ENCODE results near the gene KRTAP10-12. TPM values are rescaled to one million over a fixed set of nuclear protein-coding genes. Genes with fewer than 3 reads are reported as not detected.

The KRTAP10-12 gene
- total RNA-seq, result not detected

DNA sequence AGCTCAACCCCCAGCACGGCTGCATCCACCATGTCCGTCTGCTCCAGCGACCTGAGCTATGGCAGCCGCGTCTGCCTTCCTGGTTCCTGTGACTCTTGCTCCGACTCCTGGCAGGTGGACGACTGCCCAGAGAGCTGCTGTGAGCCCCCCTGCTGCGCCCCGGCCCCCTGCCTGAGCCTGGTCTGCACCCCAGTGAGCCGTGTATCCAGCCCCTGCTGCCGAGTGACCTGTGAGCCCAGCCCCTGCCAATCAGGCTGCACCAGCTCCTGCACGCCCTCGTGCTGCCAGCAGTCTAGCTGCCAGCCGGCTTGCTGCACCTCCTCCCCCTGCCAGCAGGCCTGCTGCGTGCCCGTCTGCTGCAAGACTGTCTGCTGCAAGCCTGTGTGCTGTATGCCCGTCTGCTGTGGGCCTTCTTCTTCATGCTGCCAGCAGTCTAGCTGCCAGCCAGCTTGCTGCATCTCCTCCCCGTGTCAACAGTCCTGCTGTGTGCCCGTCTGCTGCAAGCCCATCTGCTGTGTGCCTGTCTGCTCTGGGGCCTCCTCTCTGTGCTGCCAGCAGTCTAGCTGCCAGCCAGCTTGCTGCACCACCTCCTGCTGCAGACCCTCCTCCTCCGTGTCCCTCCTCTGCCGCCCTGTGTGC is at the start of gene KRTAP10-12:
TSS of gene KRTAP10-12 (plus strand) at position 1 of the 639 bp plus-strand sequence. CDS start at position 31, 30 bp downstream.

GRCh38 chr21:44654576-44655175 is 42.3 kb upstream of the KRTAP10-12 start, which contains the start of gene KRTAP12-4:
Gene KRTAP12-4 (minus strand): TSS chr21:44654659. CDS start chr21:44654614, 45 bp downstream.

GRCh38 chr21:44657635-44658540 is 39.1 kb upstream of the KRTAP10-12 start, which contains the start of gene KRTAP12-3:
Gene KRTAP12-3 (plus strand): TSS chr21:44657932. CDS start chr21:44657980, 48 bp downstream.

GRCh38 chr21:44666401-44667320 is 30.3 kb upstream of the KRTAP10-12 start, which contains the start of gene KRTAP12-2:
Gene KRTAP12-2 (minus strand): TSS chr21:44666927. CDS start chr21:44666886, 41 bp downstream.

DNA sequence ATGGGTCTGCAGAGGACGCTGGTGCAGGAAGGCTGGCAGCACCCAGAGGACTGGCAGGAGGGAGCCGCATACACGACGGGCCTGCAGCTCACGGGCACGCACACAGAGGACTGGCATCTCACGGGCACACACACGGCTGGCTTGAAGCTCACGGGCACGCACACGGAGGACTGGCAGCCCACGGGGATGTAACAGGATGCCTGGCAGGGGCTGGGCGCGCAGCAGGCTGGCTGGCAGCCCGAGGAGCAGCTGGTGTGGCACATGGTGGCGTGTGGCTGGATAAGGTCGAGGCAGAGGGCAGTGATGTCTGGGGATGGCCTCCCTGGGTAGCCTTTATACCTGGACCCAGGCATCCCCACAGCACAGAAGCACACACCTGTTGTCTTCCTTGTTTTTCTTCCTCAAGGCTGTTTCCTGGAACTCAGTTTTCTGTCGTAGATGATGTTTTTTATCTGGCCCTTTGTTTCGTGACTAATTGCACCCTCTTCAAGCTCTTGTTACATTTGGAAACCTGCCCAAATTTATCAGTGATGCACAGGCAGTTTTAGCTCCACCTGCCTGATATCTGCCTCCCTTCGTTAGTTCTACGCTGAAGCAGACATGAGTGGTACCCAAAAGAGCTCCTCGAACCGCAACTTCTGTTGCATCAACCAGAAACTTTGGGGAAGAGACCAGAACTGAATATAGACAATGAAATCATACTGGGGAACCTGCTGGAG is 15.0 kb upstream of the KRTAP10-12 start, which contains the start of gene KRTAP12-1:
TSS of gene KRTAP12-1 (minus strand) at position 303 of the 719 bp plus-strand sequence. CDS start at position 263, 40 bp downstream.

GRCh38 chr21:44711327-44712202 is 14.6 kb downstream of the KRTAP10-12 start, which contains the start of gene TSPEAR:
Gene TSPEAR (minus strand): TSS chr21:44711572. CDS start chr21:44711514, 58 bp downstream.

Other genes starting within 250 kb of the KRTAP10-12 start
- gene LRRC3, start 241.7 kb upstream of the KRTAP10-12 start, total RNA-seq, result 1 to 10 TPM; 4.0 to 4.2 TPM
- not detected for gene KRTAP10-1, start 157.0 kb upstream of the KRTAP10-12 start, total RNA-seq
- not detected for gene KRTAP10-2, start 145.7 kb upstream of the KRTAP10-12 start, total RNA-seq
- gene KRTAP10-3, start 138.4 kb upstream of the KRTAP10-12 start, total RNA-seq, result not detected
- gene KRTAP10-4, start 123.4 kb upstream of the KRTAP10-12 start, total RNA-seq, result not detected
- not detected for gene KRTAP10-5, start 116.6 kb upstream of the KRTAP10-12 start, total RNA-seq
- gene KRTAP10-6, start 104.7 kb upstream of the KRTAP10-12 start, total RNA-seq, result not detected
- not detected for gene KRTAP10-7, start 96.6 kb upstream of the KRTAP10-12 start, total RNA-seq
- gene KRTAP10-8, start 85.1 kb upstream of the KRTAP10-12 start, total RNA-seq, result not detected
- not detected for gene KRTAP10-9, start 70.1 kb upstream of the KRTAP10-12 start, total RNA-seq
- gene KRTAP10-10, start 59.8 kb upstream of the KRTAP10-12 start, total RNA-seq, result not detected
- not detected for gene KRTAP10-11, start 50.8 kb upstream of the KRTAP10-12 start, total RNA-seq
- not detected for gene KRTAP12-4, start 42.5 kb upstream of the KRTAP10-12 start, total RNA-seq
- not detected for gene KRTAP12-3, start 39.2 kb upstream of the KRTAP10-12 start, total RNA-seq
- gene KRTAP12-2, start 30.2 kb upstream of the KRTAP10-12 start, total RNA-seq, result not detected
- gene KRTAP12-1, start 15.0 kb upstream of the KRTAP10-12 start, total RNA-seq, result not detected
- gene TSPEAR, start 14.4 kb downstream of the KRTAP10-12 start, total RNA-seq, result not detected
- gene UBE2G2, start 104.6 kb downstream of the KRTAP10-12 start, total RNA-seq, result 100 to 1,000 TPM in 1 of 2 experiments, 10 to 100 TPM in 1; 90.1 to 104 TPM
- 10 to 100 TPM; 77.5 to 83.7 TPM for gene SUMO3, start 120.9 kb downstream of the KRTAP10-12 start, total RNA-seq
- gene PTTG1IP, start 176.5 kb downstream of the KRTAP10-12 start, total RNA-seq, result 10 to 100 TPM; 74.7 to 79.3 TPM
- 100 to 1,000 TPM; 565 to 569 TPM for gene ITGB2, start 223.7 kb downstream of the KRTAP10-12 start, total RNA-seq
- 10 to 100 TPM; 39.5 to 41.4 TPM for gene SLX9, start 242.9 kb downstream of the KRTAP10-12 start, total RNA-seq